Measurements from ENCODE around the gene PDE2A.
"Not testable (repeated sequence)": the region's sequence is repeated elsewhere in the genome, so short reads cannot be mapped to it uniquely, and the experiment has no call there.

PDE2A gene

DNA sequence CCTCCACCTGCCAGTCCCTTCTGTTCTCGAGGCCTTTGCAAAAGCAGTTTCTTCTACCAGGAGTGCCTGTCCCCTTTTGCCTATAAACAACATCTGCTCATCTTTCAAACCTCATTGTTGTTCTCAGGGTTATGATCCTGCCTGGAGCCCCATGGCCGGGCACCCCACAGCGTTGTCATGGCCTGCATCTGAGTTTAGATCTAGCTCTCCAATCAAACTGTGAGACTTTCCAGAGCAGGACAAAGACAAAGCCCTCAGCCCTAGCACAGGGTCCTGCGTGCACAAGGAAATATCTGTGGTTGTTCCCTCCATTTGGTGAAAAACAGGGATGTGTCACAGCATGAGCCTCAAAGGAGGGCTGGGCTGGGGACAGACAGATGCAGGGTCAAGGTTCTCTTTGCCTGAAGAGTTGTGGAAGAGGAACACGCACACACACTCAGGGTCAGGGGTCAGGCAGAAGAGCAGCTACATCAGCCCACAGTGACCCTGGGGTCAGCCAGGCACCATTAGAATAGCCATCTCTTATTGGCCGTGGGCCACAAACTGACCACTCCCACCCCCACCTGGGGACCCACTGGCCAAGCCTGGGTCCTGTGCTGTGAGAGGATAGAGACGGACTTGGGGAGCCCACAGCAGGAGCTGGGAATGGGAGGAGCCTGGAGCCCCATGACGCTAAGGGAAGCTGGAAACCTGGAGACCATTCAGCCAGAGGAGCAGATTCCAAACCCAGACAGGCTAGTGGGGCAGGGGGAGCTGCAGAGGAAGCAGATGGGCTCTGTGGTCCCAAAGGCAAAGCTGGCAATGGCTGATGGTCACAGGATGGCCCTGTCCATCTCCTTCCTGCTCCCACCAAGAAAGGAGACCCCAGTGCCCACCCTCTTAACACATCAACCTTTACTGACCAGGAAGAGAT lies 99.4 kb downstream of the PDE2A start:
- DNase-seq: no peak

DNA sequence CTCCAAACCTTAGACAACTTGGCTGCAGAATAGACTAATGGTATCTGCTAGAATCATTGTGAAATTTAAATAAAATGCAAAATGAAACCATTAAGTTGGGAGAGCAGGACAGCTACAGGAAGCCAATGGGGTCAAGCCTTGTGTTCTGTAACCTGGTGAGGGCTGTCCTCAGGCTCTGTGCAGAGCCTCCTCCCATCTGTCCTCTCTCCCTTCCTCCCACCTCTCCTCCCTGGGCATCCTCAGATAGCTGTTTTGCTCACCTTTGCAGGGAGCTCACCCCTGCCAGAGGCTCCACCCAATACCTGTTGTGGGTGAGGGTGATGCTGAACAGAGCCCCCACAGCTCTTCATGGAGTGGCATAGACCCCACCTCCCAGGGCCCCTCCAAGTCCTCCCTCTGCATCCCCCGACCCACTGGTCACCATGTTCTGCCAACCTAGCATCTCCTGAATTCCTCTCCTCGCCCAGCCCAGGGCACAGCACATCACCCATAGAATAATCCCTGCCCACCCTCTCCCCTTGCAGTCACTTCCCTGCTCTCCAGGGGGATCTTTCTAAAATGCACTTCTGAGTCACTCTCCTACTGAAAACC lies 100.3 kb downstream of the PDE2A start:
- DNase-seq: no peak

DNA sequence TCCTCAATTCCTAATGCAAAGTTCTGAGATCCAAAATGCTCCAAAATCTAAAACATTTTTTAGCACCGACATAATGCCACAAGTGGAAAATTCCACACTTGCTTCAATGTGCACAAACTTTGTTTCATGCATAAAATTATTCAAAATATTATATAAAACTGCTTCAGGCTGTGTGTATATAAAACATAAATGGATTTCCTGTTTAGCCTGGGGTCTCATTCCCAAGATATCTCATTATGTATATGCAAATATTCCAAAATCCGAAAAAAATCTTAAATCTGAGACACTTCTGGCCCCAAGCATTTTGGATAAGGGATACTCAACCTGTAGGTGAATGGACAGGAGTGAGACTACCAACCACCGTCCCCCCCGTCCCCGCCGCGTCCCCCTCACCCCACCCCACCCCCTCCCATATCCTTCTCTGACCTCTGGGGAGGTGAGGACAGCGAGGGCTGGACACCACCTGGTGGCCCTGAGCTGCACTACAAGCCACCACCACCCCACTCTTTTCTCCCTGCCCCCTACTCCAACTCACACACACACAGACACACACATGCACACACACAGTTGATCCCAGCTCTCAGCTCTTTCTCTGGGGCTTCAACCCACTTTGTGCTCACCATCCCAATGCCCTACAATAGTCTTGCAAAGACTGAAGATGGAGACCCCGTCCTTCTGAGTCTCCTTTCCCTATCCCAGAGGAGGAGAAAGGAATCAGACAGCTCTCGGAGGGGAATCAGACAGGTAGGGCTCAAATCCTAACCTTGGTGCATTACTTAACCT lies 101.0 kb downstream of the PDE2A start:
- DNase-seq: no peak

DNA sequence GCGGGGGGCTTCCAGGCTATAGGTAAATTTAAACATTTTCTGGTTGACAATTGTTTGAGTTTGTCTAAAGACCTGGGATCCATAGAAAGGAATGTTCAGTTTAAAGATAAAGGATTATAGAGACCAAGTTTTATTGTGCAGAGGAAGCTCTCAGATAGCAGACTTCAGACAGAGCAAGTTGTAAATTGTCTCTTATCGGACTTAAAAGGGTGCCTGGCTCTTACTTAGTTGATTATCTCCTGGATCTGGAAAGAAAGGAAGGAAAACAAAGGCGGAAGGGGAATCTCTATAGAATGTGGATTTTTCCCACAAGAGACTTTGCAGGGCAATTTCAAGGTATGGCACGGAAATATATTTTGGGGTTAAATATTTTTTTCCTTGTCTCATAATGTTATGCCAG lies 101.7 kb downstream of the PDE2A start:
- DNase-seq: not testable (repeated sequence)

DNA sequence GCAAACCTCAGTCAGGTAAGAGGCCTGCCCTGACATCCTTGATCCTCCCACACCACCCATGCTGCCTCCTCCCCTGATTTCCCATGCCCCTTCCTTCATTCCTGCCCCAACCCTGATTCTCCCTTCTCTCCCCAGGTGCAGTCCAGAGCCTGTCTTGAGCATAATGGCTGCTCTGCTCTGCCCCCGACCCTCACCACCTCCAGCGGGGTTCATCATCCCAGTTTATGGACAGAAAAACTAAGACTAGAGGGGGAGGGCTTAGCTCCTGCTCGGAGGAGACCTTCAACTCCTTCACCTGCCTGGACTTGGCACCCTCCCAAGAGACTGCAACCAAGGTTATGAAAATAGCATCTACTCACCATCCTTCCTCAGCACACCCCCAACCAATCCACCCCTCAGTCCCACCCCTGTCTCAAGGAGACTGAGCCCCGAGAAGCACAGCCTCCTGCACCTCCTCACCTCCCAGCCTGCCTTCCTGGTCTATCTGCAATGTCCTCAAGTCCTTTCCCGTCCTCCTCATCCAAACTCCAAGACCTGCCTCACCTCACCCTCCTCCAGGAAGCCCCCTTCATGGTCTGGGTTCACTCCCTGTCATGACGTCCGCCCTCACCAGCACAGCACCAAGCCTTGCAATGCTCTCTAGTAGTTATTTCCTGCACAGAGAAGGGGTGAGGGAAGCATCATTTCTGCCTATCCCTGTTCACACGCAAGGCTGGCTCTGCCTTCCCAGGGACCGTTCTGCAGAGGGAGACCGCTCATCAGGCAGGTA lies 103.1 kb downstream of the PDE2A start:
- DNase-seq: no peak

- no peak for DNase-seq
Measured at GRCh38 chr11:72569966-72570892, 104.0 kb downstream of the PDE2A start.

DNA sequence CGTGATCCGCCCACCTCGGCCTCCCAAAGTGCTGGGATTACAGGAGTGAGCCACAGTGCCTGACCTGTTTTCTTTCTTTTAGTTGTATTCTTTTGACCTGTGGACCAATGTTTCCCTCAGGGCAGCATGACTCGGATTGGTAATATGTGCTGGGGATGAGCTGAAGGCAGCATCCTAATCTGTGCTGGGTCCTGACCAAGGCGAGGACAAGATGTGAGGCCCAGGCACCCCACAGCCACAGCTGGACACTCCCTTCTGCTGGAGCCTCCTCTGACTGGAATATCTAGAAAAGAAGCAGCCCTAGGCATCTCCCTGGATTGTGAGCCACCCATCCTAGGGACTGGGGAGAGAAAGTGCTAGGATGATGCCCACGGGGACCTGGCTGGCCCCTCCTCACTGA lies 105.4 kb downstream of the PDE2A start:
- DNase-seq: no peak

DNA sequence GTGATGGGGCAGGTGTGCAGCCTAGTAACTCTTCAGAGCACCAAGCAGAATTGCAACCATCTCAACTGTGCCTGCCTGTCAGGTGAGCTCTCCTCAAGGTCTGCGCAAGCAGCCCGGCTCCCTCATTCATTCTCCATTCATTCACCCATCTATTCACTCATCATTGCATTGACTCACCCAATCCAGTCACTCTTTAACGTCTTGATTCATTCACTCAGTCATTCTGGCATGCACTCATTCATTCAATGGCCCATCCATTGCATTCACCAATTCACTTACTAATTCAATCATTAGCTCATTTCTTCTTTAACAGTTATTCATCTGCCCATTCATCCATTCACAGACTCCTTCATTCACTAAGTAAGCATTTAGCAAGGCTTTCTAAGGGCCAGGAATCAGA lies 111.8 kb downstream of the PDE2A start:
- DNase-seq: no peak

GRCh38 chr11:72561856-72562255 lies 112.4 kb downstream of the PDE2A start:
- no peak for DNase-seq

DNA sequence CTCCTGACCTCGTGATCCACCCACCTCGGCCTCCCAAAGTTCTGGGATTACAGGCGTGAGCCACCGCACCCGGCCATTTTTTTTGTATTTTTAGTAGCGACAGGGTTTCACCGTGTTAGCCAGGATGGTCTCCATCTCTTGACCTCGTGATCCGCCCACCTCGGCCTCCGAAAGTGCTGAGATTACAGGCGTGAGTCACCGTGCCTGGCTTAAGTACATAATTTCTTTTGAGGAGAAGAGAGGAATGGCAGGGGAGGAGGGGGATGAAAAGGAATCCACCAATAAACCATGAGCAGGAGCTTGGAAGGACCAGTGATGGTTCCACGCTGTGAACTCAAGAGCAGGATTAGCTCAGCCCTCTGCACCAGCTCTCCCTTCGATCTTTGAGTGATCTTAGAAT lies 113.4 kb downstream of the PDE2A start:
- not testable (repeated sequence) for DNase-seq

- DNase-seq: no peak
Measured at GRCh38 chr11:72556433-72556832, 117.8 kb downstream of the PDE2A start.

DNA sequence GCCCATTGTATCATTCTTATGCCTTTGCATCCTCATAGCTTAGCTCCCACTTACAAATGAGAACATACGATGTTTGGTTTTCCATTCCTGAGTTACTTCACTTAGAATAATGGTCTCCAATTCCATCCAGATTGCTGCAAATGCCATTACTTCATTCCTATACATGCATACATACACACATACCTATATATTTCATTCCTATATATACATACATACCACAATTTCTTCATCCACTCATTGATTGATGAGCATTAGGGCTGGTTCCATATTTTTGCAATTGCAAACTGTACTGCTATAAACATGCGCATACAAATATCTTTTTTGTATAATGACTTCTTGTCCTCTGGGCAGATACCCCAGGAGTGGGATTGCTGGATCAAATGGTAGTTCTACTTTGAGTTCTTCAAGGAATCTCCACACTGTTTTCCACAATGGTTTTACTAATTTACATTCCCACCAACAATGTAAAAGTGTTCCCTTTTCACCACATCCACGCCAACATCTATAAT lies 119.2 kb downstream of the PDE2A start:
- DNase-seq: not testable (repeated sequence)

- no peak for DNase-seq
Measured at GRCh38 chr11:72553706-72554105, 120.5 kb downstream of the PDE2A start.

GRCh38 chr11:72552399-72552910 lies 121.8 kb downstream of the PDE2A start:
- no peak for DNase-seq

GRCh38 chr11:72551571-72551970 lies 122.7 kb downstream of the PDE2A start:
- no peak for DNase-seq

DNA sequence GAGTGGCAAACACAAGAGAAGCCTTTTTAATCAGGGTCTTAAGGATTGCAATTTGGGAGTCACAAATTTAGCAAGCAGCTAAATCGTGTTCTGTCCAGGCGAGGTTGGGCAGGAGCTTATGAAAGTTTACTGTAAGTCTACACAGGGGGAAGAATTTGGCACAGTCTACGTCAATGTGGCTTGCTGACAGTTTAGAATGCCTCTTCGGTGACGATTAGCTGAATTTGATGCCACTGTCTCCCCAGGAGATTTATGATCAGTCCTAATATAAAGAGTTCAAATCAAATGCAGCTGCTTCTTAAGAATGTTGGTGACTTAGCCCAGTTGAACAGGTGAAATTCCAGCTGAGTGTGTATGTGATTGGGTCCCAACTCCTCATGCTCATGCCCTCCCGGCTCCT lies 125.8 kb downstream of the PDE2A start:
- no peak for DNase-seq

GRCh38 chr11:72546866-72547265 lies 127.4 kb downstream of the PDE2A start:
- DNase-seq: no peak

- no peak for DNase-seq
Measured at GRCh38 chr11:72544589-72544988, 129.6 kb downstream of the PDE2A start.

- DNase-seq: no peak
Measured at GRCh38 chr11:72543849-72544542, 130.2 kb downstream of the PDE2A start.

- DNase-seq: no peak
Measured at GRCh38 chr11:72541257-72541974, 132.8 kb downstream of the PDE2A start.
